Memory B cell (primary cell): ENCODE data around the gene MEPE.
A peak's percentile ranks its signal among the peaks of the same experiment; 100 is the strongest.
"Not testable (repeated sequence)": the region's sequence is repeated elsewhere in the genome, so short reads cannot be mapped to it uniquely, and the experiment has no call there.

Experiments
- ATAC-seq: fragments of 150-1000 bp; cut with Tn5 transposase; 2 replicates; pipeline ENCODE4 v1.10.0; 2021; ENCODE audit warnings: low read depth, mild to moderate bottlenecking, moderate library complexity
- DNase-seq, 2 donors: peaks; one replicate each; pipeline ENCODE4 v3.0.0; 2022; ENCODE audit warnings: low spot score in 2 of 2
- H3K27ac Mint-ChIP-seq: one replicate; pipeline ENCODE4 v1.8.0; 2022; ENCODE audit warnings: mild to moderate bottlenecking, moderate library complexity, mixed read lengths
- H3K27me3 Mint-ChIP-seq: one replicate; pipeline ENCODE4 v1.8.0; 2022; ENCODE audit warnings: mixed read lengths
- H3K36me3 Mint-ChIP-seq: one replicate; pipeline ENCODE4 v1.8.0; 2022; ENCODE audit warnings: mild to moderate bottlenecking, mixed read lengths
- H3K4me1 Mint-ChIP-seq: one replicate; pipeline ENCODE4 v1.8.0; 2022; ENCODE audit warnings: mixed read lengths
- H3K4me3 Mint-ChIP-seq: one replicate; pipeline ENCODE4 v1.8.0; 2022; ENCODE audit warnings: mild to moderate bottlenecking, moderate library complexity, mixed read lengths
- H3K9me3 Mint-ChIP-seq: one replicate; pipeline ENCODE4 v1.8.0; 2022; ENCODE audit warnings: mixed read lengths

MEPE gene

DNA sequence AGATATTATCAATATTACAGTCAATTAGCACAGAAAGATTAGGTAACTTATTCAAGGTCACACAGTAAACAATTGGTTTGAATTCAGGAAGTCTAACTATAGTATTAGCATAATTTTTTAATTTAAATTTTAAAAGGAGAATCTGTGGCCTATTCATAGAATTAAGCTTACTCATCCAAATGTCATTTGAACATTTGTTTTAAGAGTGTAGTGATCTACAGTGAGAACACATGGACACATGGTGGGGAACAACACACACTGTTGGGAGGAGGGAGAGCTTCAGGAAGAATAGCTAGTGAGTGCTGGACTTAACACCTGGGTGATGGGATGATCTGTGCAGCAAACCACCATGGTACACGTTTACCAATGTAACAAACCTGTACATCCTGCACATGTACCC lies 48.3 kb downstream of the MEPE start:
- Mint-ChIP-seq H3K27me3 (peaks cover 9% of the 10 kb centered on the region), H3K27ac (no peak overlapping the region), H3K9me3 (peaks cover 1% of the 10 kb centered on the region), H3K36me3 (no peaks in the 10 kb centered on the region), H3K4me3 (no peak overlapping the region), H3K4me1 (peaks cover 6% of the 10 kb centered on the region)
- no peak for DNase-seq
- no peak for ATAC-seq

DNA sequence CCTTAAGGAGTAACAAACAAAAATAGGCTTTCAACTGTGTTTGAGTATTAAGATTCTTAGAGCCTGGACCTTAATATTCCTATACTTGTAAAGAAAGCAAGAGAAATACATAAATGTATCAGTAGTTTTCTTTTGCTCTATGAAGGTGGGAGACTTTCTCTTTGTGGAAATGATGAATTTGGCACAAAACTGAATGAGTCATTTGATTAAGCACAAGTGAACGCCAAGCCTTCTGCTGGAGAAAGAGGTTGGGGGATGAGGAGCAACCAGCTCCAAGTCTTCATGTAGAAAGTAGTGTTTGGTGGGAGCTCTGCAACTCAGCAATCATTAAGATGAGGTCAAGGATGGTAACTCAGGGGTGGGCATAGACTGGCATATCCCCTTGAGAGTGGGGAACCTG lies 49.6 kb downstream of the MEPE start:
- no peak for DNase-seq
- H3K36me3 Mint-ChIP-seq: no peaks in the 10 kb centered on the region
- no peak overlapping the region for H3K27ac Mint-ChIP-seq
- H3K27me3 Mint-ChIP-seq: peaks cover 9% of the 10 kb centered on the region
- peaks cover 1% of the 10 kb centered on the region for H3K9me3 Mint-ChIP-seq
- no peak for ATAC-seq
- H3K4me3 Mint-ChIP-seq: no peak overlapping the region
- H3K4me1 Mint-ChIP-seq: peaks cover 6% of the 10 kb centered on the region

DNA sequence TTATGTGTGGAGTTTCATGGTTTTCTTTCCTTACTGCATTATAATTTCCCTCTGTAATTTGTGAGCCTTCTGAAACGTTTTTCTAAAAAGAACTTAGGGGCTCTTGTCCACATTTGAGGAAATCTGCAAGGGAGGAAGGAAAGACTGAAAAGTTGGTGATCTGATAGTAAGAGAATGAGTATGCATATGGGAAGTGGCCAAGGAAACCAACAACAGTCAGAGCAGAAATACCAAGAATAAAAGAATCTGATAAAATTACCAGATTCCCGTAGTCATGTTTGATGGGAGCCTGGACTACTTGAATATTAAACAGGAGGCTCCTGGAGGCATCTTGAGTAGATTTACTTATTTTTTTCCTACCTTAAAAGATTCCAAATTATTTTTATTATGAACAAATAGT lies 50.1 kb downstream of the MEPE start:
- Mint-ChIP-seq H3K36me3 (no peaks in the 10 kb centered on the region), H3K4me1 (peaks cover 6% of the 10 kb centered on the region), H3K4me3 (no peak overlapping the region), H3K27ac (no peak overlapping the region), H3K27me3 (peaks cover 9% of the 10 kb centered on the region), H3K9me3 (peaks cover 1% of the 10 kb centered on the region)
- ATAC-seq (no peak), DNase-seq (no peak)

DNA sequence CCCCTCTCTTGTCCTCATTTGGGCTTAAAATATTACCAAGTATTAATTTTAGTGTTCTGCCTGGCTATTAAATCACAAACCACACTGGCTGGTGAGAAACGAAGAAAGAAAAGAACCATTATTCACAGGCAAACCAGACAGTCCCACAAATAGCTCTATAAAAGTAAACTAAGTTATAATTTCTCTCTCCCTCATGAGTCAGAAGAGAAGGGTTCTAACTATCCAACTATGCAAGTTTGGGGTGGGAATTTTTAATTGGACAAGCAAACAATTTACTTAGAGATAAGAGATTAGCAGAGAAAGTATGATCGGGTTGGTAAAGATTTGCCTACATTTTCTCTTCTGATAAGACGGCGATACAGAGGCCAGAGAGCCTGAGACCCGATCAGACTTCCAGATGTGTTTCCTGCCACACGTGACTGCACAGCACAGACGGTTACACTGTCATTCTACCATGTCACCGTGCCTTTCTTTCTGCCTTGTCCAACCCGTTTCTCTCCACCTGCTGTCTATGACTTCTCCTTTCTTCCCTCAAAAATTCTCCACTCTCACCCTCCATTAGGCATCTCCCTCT lies 52.3 kb downstream of the MEPE start:
- DNase-seq (no peak), ATAC-seq (peak; percentile 45)
- Mint-ChIP-seq H3K36me3 (peaks cover 2% of the 10 kb centered on the region), H3K4me1 (peaks cover 6% of the 10 kb centered on the region), H3K4me3 (peak overlapping the region; percentile 12), H3K27me3 (peaks cover 7% of the 10 kb centered on the region), H3K27ac (no peak overlapping the region), H3K9me3 (peaks cover 1% of the 10 kb centered on the region)

DNA sequence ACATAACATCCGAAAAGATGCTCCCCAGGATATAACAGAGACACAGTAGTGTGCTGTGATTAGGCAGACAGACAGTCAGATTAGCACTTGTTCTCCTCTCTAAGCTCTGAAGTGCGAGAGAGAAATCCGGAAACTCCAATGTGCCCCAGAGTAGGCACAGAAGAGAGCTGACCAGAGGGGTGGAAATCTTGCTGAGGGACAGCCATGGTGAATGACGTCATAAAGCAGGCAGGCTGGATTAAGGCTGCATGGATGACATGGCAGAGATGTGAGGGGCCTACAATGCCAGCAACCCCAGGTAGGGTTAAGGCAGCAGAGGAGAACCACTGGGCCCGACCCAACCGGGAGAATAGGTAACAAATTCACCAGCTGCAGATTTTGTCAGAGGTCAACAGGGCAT lies 53.3 kb downstream of the MEPE start:
- Mint-ChIP-seq H3K9me3 (peaks cover 1% of the 10 kb centered on the region), H3K36me3 (peaks cover 2% of the 10 kb centered on the region), H3K4me3 (no peak overlapping the region), H3K27me3 (peaks cover 7% of the 10 kb centered on the region), H3K27ac (no peak overlapping the region), H3K4me1 (peaks cover 14% of the 10 kb centered on the region)
- DNase-seq: no peak
- no peak for ATAC-seq

DNA sequence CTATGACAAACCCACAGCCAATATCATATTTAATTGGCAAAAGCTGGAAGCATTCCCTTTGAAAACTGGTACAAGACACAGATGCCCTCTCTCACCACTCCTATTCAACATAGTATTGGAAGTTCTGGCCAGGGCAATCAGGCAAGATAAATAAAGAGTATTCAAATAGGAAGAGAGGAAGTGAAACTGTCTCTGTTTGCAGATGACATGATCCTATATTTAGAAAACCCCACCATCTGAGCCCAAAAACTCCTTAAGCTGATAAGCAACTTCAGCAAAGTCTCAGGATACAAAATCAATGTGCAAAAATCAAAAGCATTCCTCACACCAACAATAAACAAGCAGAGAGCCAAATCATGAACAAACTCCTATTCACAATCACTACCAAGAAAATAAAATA lies 58.0 kb downstream of the MEPE start:
- not testable (repeated sequence) for H3K9me3 Mint-ChIP-seq, H3K27ac Mint-ChIP-seq, ATAC-seq, H3K4me3 Mint-ChIP-seq, H3K36me3 Mint-ChIP-seq, H3K27me3 Mint-ChIP-seq, DNase-seq
- peaks cover 13% of the 10 kb centered on the region for H3K4me1 Mint-ChIP-seq

DNA sequence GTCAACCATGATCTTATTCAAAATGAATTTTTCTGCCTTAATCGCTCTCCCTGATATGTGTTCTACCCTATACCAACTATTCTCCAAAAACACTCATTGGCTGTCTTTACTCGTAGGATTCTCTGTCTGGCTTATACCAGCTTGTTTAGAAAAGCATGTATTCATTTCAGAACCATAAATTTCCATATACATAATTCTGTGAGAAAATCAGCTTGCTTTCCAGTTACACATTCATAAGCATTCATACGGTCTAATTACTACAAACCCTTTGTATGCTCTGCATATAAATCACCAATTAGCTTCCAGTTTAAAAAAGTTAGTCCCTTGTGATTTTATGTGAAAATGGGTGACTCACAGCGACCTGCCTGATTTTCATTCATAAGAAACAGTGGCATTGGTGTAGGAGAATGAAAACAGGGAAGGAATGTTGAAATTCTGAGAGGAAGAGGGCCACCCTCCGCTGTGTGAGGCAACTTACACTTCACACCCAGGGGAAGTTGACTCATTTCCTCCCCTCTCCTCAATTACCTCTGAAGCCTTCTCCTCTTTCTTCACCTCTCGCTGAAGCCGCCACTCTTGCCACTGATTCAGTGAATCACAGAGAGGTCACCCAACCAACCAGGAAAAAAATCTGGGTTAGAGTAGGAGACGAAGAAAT lies 63.3 kb downstream of the MEPE start:
- DNase-seq: no peak
- no peak overlapping the region for H3K27ac Mint-ChIP-seq

More for the DNA sequence above, 63.3 kb downstream of the MEPE start:
- no peak for ATAC-seq
- Mint-ChIP-seq H3K4me1 (peaks cover 14% of the 10 kb centered on the region), H3K4me3 (no peak overlapping the region), H3K9me3 (peaks cover 3% of the 10 kb centered on the region), H3K27me3 (peaks cover 7% of the 10 kb centered on the region), H3K36me3 (peaks cover 2% of the 10 kb centered on the region)
